Measurements from ENCODE around the gene ZBTB12.

DNA sequence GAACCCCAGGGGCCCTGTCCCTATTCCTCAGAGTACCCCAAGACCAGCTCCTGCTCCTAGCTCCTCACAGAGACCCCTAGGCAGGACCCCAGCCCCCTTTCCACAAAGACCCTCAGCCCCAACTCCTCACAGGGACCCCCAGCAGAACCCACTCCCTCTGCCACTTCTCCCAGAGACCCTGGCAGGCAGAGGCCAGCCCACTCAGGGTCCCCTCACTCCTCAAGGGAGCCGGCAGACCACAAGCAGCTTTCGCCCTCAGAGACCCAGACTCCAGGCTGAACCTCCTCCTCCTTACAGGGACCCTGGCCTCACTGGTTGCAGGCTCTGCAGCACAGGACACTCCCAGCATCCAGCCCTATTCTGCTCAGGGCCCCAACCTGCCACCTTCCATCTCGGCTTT, 23.7 kb downstream of the ZBTB12 start:
- TF ChIP-seq, protein P1, sequence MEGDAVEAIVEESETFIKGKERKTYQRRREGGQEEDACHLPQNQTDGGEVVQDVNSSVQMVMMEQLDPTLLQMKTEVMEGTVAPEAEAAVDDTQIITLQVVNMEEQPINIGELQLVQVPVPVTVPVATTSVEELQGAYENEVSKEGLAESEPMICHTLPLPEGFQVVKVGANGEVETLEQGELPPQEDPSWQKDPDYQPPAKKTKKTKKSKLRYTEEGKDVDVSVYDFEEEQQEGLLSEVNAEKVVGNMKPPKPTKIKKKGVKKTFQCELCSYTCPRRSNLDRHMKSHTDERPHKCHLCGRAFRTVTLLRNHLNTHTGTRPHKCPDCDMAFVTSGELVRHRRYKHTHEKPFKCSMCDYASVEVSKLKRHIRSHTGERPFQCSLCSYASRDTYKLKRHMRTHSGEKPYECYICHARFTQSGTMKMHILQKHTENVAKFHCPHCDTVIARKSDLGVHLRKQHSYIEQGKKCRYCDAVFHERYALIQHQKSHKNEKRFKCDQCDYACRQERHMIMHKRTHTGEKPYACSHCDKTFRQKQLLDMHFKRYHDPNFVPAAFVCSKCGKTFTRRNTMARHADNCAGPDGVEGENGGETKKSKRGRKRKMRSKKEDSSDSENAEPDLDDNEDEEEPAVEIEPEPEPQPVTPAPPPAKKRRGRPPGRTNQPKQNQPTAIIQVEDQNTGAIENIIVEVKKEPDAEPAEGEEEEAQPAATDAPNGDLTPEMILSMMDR (IDR thresholded peaks at IDR 0.05) = no peak
- TF ChIP-seq POLR2A (IDR thresholded peaks at IDR 0.05) = no peak

All from esophagus squamous epithelium (tissue), 4 donors.